IPS-15b (cell line): Measurements from ENCODE around the gene YEATS4.

Experiments used
- H3K27me3 ChIP-seq: one replicate; pipeline ENCODE4 v1.6.1; 2013; ENCODE audit warnings: low read length; ENCODE audit not compliant: control insufficient read depth, insufficient read depth
- H3K36me3 ChIP-seq: one replicate; pipeline ENCODE4 v1.6.1; 2013; ENCODE audit warnings: low read length; ENCODE audit not compliant: control insufficient read depth, insufficient read depth
- H3K4me1 ChIP-seq: one replicate; pipeline ENCODE4 v1.6.1; 2013; ENCODE audit warnings: mild to moderate bottlenecking, low read length; ENCODE audit not compliant: control insufficient read depth, insufficient read depth
- H3K4me3 ChIP-seq: one replicate; pipeline ENCODE4 v1.5.1; 2013; ENCODE audit warnings: low read depth, low read length
- H3K9ac ChIP-seq: one replicate; pipeline ENCODE4 v1.6.1; 2013; ENCODE audit warnings: low read depth, mild to moderate bottlenecking, low read length
- H3K9me3 ChIP-seq: one replicate; pipeline ENCODE4 v1.6.1; 2013; ENCODE audit warnings: mild to moderate bottlenecking, low read length; ENCODE audit not compliant: control insufficient read depth, insufficient read depth

YEATS4 gene

DNA sequence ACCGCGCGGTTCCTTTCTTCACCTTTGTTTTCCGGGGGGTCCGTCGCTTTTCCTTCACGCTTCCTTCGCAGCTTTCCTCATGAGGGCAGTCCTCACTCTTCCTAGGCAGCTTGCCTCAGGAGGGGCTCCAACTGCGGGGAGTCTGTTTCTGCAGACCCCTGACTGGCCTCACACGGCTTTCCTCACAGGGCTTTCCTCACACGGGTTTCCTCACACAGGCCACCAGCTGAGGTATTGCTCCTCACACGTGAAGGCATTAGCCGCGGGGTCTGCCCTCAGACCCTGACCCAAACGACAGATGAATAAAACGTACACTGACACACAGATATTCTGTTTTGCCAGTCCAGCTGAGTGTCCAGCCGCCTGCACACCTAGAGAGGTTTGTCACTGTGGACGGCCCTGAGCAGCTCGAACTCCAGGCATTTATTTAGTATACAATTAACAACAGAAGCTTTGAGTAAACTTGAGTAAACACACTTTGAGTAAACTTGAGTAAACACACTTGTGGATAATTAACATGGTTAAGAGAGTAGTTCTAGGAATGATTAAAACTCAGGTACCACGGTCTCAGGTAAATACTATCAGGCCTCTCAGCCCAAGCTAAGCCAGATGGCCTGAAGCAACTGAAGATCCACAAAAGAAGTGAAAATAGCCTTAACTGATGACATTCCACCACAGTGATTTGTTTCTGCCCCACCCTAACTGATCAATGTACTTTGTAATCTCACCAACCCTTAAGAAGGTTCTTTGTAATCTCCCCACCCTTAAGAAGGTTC, 27.4 kb upstream of the YEATS4 start:
- no peaks in the 10 kb centered on the region for H3K27me3 ChIP-seq
- no peak overlapping the region for H3K9ac ChIP-seq
- H3K36me3 ChIP-seq = no peaks in the 10 kb centered on the region
- no peaks in the 10 kb centered on the region for H3K9me3 ChIP-seq
- H3K4me3 ChIP-seq = no peak overlapping the region
- H3K4me1 ChIP-seq = peaks cover 27% of the 10 kb centered on the region

DNA sequence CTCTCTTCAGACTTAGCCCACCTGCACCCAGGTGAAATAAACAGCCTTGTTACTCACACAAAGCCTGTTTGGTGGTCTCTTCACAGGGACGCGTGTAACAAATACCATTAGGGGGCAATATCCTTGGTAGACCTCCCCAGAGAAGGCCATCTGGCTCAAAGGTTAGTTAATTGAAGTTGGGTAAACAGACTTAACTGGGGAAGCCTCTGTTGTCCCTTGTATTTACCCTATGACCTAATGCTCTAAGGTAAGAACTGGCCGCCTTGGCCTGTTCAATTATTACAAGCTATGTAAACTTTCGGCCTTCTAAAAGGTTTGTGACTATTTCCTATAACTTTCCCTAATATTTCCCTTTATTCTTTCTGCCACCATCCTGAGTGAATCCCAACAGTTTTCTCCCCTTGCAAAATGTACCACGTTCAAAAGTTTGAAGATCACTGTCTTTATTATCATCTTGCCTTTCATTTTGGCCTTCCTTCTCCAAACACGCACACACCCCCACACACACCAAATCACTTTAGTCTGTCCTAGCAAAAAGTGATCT, 26.7 kb upstream of the YEATS4 start:
- no peak overlapping the region for H3K9ac ChIP-seq
- H3K27me3 ChIP-seq = no peaks in the 10 kb centered on the region
- no peak overlapping the region for H3K4me3 ChIP-seq
- H3K9me3 ChIP-seq = no peaks in the 10 kb centered on the region
- H3K36me3 ChIP-seq = no peaks in the 10 kb centered on the region
- peaks cover 26% of the 10 kb centered on the region for H3K4me1 ChIP-seq

DNA sequence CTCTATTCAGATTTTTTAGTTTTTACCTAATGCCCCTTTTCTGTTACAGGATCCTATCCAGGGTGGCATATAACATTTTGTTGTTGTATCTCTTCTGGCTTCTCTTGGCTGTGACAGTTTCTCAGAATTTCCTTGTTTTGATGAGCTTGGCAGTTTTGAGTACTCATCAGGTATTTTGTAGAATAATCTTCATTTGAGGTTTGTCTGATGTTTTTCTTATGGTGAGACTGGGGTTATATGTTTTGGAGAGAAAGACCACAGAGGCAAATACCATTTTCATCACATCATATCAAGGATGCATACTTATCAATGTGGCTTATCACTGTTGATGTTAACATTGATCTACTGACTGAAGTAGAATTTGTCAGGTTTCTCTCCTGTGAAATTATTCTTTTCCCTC, 25.4 kb upstream of the YEATS4 start:
- Histone ChIP-seq H3K27me3 (no peaks in the 10 kb centered on the region), H3K9ac (no peak overlapping the region), H3K36me3 (no peaks in the 10 kb centered on the region), H3K9me3 (no peaks in the 10 kb centered on the region), H3K4me1 (peaks cover 15% of the 10 kb centered on the region), H3K4me3 (no peak overlapping the region)

DNA sequence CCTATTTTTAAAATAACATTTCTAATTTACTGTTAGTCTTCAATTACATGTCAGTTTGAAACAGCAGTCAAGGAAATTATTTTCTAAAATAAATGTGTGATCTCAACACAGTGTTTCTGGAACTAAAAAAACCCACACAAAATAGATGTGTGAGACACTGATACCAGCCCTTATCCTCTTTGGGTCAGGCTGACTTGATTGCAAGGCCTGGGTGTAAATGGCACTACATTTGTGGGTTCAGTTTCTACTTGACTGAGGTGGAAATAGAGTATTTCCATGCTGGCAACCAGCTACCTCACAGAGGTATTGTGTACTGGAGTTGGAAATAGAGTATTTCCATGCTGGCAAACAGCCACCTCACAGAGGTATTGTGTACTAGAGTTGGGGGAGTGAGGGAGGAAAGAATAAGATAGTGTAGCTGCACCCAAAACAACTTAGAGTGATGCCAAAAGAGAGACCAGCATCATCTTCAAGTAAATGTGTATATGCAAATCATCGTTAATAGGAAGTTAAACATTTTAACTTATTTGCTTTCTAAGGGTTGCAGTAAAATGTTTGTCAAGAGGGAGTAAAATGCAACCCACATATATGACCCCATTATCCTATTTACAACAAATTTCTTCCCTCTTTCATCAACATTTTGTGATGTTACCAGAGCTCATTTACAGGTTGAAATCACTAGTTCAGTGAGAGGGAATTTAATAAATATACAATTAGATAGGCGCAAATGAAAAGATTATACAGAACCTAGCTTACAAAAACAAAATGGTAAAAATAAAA, 22.0 kb upstream of the YEATS4 start:
- Histone ChIP-seq H3K27me3 (no peaks in the 10 kb centered on the region), H3K36me3 (no peaks in the 10 kb centered on the region), H3K9me3 (no peaks in the 10 kb centered on the region), H3K4me1 (peaks cover 3% of the 10 kb centered on the region), H3K9ac (no peak overlapping the region), H3K4me3 (no peak overlapping the region)

DNA sequence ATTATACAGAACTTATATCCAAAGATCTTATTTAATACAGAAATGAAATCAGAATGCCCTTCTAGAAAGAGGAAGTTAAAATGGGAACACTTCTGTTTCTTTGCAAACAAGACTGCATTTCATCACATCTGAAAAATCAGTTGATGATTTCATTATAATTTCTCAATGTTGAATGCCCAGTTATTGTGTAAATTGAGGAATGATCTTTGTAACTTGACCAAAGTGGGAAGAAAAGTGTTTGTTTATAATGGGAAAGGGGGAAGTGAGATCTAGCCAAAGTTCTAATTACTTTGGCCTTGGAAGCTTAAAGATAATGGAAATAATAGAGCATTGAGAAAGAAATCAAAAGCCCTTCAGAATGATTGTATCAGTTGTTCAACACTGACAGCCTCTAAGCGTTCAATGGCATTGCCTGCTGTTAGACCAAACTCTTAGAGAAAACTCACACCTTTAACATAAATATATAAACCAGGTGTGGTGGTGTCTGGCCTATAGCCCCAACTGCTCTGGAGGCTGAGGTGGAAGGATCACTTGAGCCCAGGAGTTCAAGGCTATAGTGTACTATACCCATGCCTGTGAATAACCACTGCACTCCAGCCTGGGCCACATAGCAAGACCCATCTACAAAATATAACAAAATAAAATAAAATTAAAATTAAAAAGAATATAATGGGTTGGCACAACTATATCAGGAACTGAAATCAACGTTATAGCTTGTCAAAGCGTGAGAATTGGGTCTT, 21.3 kb upstream of the YEATS4 start:
- Histone ChIP-seq H3K36me3 (no peaks in the 10 kb centered on the region), H3K27me3 (no peaks in the 10 kb centered on the region), H3K9ac (no peak overlapping the region), H3K9me3 (no peaks in the 10 kb centered on the region), H3K4me1 (no peaks in the 10 kb centered on the region), H3K4me3 (no peak overlapping the region)

DNA sequence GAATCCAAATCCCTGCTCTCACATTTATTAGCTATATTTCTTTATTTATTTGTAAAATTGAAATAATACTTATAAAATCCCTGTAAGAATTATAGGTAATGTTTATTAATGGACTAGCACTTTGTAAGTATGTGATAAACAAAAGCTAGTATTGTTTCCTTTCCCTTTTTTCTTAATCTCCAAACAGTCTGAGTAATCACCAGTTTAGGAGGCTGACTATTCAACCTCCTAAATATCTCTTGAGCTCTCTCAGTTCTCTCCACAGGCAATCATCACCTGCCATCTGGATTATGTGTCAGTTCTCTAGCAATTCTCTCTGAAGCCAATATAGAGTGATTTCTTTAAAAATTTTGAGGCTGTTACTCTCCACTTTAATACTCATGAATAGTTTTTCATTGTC, 20.6 kb upstream of the YEATS4 start:
- H3K4me3 ChIP-seq = no peak overlapping the region
- H3K27me3 ChIP-seq = no peaks in the 10 kb centered on the region
- no peak overlapping the region for H3K9ac ChIP-seq
- H3K4me1 ChIP-seq = no peaks in the 10 kb centered on the region
- H3K9me3 ChIP-seq = no peaks in the 10 kb centered on the region
- no peaks in the 10 kb centered on the region for H3K36me3 ChIP-seq

DNA sequence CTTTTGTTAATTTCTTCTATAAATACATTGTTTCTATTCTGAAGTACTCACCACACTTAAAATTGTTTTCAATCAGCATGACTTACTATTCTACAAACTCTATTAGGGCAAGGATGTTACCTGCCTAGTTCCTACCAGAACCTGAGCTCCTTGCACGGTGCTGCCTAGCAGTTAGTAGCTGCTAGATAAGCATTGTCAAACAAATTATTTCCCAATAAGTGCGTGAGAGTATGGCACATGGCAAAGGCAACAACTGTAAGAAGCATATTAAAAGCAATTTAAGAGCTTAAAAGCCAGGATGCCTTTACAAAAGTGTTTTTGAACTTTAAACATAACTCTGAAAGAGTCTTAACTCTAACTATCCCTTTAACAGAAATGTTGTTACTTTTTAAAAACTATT, 19.5 kb upstream of the YEATS4 start:
- H3K9ac ChIP-seq = no peak overlapping the region
- H3K9me3 ChIP-seq = no peaks in the 10 kb centered on the region
- H3K4me3 ChIP-seq = no peak overlapping the region
- no peaks in the 10 kb centered on the region for H3K4me1 ChIP-seq
- H3K27me3 ChIP-seq = no peaks in the 10 kb centered on the region
- no peaks in the 10 kb centered on the region for H3K36me3 ChIP-seq

DNA sequence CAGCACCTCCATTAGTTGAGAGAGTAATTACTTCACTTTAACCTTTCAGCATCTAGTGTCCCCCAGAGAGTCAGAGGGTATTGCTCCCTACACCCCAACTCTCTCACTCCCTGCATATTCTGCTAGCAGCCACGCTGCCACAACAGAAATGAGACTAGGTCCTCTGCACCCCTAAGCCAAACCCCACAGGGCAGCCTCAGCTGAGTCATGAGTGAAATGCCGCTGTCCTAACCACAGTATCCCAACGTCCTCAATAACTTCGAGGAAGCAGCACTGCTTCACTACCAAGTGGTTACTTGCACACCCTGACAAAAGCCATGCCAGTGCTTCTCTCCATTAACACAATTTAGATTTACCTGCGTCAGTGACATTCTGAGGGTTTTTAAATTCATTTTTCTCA, 18.2 kb upstream of the YEATS4 start:
- Histone ChIP-seq H3K4me3 (no peak overlapping the region), H3K36me3 (no peaks in the 10 kb centered on the region), H3K27me3 (no peaks in the 10 kb centered on the region), H3K9ac (no peak overlapping the region), H3K4me1 (no peaks in the 10 kb centered on the region), H3K9me3 (no peaks in the 10 kb centered on the region)

DNA sequence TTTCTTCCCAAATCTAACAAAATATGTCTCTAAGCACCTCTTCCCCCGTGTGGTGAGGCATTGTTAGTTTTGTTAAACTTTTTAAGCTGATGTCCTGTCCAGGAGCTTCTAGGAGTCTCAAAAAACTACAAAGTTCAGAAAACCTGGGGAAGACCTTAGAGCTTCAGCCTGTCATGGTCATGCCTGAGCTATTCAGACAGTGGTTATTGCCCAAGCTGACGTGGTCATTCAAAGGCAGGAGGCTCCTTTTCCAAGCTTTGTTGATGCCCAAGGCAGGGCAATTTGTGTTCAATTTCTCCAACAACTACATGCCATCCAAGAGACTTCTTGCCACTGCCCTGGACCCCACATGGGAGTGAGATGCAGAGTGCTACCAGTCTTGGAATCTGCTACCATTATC, 17.1 kb upstream of the YEATS4 start:
- no peaks in the 10 kb centered on the region for H3K36me3 ChIP-seq
- no peaks in the 10 kb centered on the region for H3K27me3 ChIP-seq
- H3K4me3 ChIP-seq = no peak overlapping the region
- H3K9me3 ChIP-seq = no peaks in the 10 kb centered on the region
- H3K9ac ChIP-seq = no peak overlapping the region
- no peaks in the 10 kb centered on the region for H3K4me1 ChIP-seq

DNA sequence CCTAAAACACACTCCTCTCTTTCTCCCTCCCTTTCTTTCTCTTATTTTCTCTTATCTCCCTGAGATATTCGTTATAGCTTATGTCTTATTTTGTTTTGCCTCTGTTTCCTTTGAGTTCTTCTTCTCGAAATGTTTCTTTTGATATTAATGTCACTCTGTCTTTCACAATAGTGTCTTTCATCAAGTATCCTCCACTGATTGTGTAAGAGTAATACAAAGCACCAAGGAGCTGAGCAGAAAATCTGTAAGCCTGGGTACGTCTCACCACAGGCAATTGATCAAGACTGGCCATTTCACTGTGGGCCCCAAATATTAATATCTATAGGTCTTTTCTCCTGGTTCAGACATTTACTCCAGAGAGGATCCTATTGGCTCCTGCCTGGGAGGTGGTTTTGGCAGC, 16.2 kb upstream of the YEATS4 start:
- Histone ChIP-seq H3K9me3 (no peaks in the 10 kb centered on the region), H3K4me3 (no peak overlapping the region), H3K9ac (no peak overlapping the region), H3K4me1 (no peaks in the 10 kb centered on the region), H3K36me3 (no peaks in the 10 kb centered on the region), H3K27me3 (no peaks in the 10 kb centered on the region)

DNA sequence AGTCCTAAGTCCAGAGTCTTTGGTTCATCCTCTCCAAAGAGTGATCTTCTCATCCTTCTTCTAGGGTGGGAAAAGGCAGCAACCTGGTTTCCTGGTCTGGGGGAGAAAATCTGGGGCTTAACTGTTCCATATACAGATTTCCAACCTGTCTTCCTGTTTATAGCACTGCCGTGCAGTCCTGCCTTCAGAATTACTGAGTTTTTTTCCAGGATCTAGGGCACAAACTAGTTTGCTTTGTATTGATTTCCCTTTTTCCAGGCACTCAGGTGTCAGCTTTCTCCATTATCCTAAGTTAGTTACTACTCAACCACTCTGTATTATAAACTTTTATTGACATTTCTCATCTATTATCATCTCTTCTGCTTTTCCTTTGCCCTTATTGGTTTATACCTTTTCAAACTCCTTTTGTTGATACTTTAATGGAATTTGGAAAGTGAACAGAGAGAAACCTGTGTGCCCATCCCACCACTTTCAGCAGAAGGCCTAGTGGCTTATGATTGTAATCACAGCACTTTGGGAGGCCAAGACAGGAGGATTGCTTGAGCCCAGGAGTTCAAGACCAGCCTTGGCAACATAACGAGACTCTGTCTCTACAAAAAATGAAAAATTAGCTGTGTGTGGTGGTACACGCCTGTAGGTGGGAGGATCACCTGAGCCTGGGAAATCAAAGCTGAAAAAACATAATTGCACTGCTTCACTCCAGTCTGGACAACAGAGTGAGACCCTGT, 15.5 kb upstream of the YEATS4 start:
- H3K27me3 ChIP-seq = no peaks in the 10 kb centered on the region
- H3K4me3 ChIP-seq = no peak overlapping the region
- no peak overlapping the region for H3K9ac ChIP-seq
- H3K9me3 ChIP-seq = no peaks in the 10 kb centered on the region
- no peaks in the 10 kb centered on the region for H3K36me3 ChIP-seq
- H3K4me1 ChIP-seq = no peaks in the 10 kb centered on the region
